ENCODE results near the gene PSMB3. TPM values are rescaled to one million over a fixed set of nuclear protein-coding genes. Genes with fewer than 3 reads are reported as not detected.

Gene PSMB3
- total and polyA plus RNA-seq, 9 of the 15 experiments (the other 6 are each of a cell fraction or from before 2014, with no cell fraction given) = 460 to 2,775 (median 574) TPM

GRCh38 chr17:38749223-38750043, 3.1 kb upstream of the PSMB3 start (continued):
- TF ChIP-seq ZNF398 (CRISPR knock-in tag; IDR thresholded peaks at IDR 0.05) = no peak
- no peak for TF ChIP-seq MCM7 (IDR thresholded peaks at IDR 0.05)
- TF ChIP-seq PHF21A (IDR thresholded peaks at IDR 0.05; ENCODE audit: borderline replicate concordance, low read depth) = no peak
- 0 out of 2 replicates have a peak, but pooled peaks have one; percentile 53 for TF ChIP-seq GTF2F1 (IDR thresholded peaks at IDR 0.05; ENCODE audit: low read depth, low read length)
- TF ChIP-seq ATF3 (IDR thresholded peaks at IDR 0.05) = no peak
- 0 out of 2 replicates have a peak, but pooled peaks have one; percentile 40 for TF ChIP-seq ATF3 (CRISPR knock-in tag; conservative IDR thresholded peaks at IDR 0.05)
- TF ChIP-seq ZNF655 (CRISPR knock-in tag; IDR thresholded peaks at IDR 0.05) = no peak
- TF ChIP-seq U2AF2 (optimal IDR thresholded peaks at IDR 0.05; ENCODE audit: low read depth, low read length) = no peak
- TF ChIP-seq ZNF274 (IDR thresholded peaks at IDR 0.05; ENCODE audit: borderline replicate concordance, low read depth, low read length) = no peak
- TF ChIP-seq ELK1 (CRISPR knock-in tag; IDR thresholded peaks at IDR 0.05) = no peak
- TF ChIP-seq HNRNPK (IDR thresholded peaks at IDR 0.05; ENCODE audit: low read depth, low read length, poor library complexity, severe bottlenecking) = no peak
- TF ChIP-seq ZNF282 (CRISPR knock-in tag; IDR thresholded peaks at IDR 0.05) = no peak
- no peak for TF ChIP-seq U2AF1 (optimal IDR thresholded peaks at IDR 0.05; ENCODE audit: low read depth, low read length)
- no peak for TF ChIP-seq EWSR1 (IDR thresholded peaks at IDR 0.05; ENCODE audit: borderline replicate concordance, low read depth, partially characterized antibody)
- no peak for TF ChIP-seq SAFB (IDR thresholded peaks at IDR 0.05; ENCODE audit: borderline replicate concordance, low read depth, low read length)
- TF ChIP-seq PTRF (tag; IDR thresholded peaks at IDR 0.05) = no peak
- no peak for TF ChIP-seq CEBPB (tag; IDR thresholded peaks at IDR 0.05)
- no peak for TF ChIP-seq TCF15 (CRISPR knock-in tag; IDR thresholded peaks at IDR 0.05)
- TF ChIP-seq HNRNPL (IDR thresholded peaks at IDR 0.05; ENCODE audit: low read depth, low read length) = no peak

Data from K562 (cell line).